ENCODE data around the gene MPPED1.

MPPED1 gene

GRCh38 chr22:43398246-43398645, 13.6 kb upstream of the MPPED1 start:
- no peak for DNase-seq (ENCODE audit: extremely low read depth, low read depth)
- TF ChIP-seq CTCF (IDR thresholded peaks at IDR 0.05; ENCODE audit: low read depth, low read length), result no peak

DNA sequence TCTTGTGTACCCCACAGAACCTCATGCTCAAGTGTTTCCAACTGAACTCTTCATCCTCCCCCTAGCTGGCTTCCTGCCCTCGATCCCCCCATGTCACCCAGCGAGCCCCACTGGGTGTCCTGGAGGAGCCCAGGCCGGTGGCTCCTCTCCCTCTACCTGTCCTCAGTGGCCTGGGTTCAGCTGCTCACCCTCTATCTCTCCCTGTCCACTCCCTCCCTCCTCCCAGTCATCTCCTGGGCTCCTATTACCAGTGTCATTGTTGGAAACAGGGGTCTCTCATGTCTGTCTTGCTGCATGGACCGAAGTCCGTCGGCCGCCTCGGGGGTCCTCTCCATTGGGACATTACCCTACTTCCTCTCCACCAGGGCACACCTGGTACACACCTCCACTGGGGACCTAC, 12.9 kb upstream of the MPPED1 start:
- DNase-seq (ENCODE audit: extremely low read depth, low read depth), result no peak
- TF ChIP-seq CTCF (IDR thresholded peaks at IDR 0.05; ENCODE audit: low read depth, low read length), result no peak

DNA sequence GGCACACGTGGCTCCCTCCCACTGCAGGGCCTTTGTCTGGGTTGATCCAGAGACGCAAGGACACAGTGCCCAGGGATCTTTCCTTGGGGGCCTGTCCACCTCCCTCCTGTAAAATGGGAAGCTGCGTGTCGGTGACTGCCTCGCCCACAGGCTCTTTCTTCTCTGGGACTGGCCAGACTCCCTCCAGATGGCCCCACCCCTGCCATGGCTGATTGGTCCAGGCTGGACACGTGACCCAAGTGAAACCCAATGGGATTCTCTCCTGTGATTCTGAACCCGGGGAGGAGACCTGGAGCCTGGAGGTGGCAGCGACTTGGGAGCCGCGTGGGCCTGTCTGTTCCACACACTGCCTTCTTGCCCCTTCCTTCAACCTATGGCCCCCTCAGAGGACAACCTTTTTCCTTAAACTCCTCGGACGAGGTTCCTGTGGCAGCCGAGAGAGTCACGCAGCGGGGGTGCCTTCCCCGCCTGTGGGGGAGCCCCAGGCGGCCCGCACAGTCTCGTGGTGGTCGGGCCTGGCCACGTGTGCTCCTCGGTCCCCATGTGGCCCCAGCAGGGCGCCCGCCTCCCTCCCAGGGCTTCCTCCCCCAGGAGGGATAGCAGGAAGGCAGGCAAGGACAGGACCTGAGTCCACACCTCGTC, 12.4 kb upstream of the MPPED1 start:
- no peak for TF ChIP-seq CTCF (IDR thresholded peaks at IDR 0.05; ENCODE audit: low read depth, low read length)
- no peak for DNase-seq (ENCODE audit: extremely low read depth, low read depth)

DNA sequence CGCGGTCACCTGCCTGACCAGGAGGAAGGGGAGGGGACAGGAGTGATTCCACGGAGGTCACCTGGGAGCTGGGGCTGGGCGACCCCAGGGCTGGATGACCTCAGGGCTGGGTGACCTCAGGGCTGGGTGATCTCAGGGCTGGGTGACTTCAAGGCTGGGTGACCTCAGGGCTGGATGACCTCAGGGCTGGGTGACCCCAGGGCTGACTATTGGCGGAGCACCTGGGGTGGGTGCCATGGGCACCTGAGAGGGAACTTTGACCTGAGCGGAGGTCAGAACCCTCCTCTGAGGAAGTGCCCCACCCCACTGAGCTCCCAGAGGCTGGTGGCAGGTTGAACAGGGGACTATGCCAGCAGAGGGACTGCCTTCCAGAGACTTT, 11.8 kb upstream of the MPPED1 start:
- TF ChIP-seq CTCF (IDR thresholded peaks at IDR 0.05; ENCODE audit: low read depth, low read length), result no peak
- DNase-seq (ENCODE audit: extremely low read depth, low read depth), result no peak

DNA sequence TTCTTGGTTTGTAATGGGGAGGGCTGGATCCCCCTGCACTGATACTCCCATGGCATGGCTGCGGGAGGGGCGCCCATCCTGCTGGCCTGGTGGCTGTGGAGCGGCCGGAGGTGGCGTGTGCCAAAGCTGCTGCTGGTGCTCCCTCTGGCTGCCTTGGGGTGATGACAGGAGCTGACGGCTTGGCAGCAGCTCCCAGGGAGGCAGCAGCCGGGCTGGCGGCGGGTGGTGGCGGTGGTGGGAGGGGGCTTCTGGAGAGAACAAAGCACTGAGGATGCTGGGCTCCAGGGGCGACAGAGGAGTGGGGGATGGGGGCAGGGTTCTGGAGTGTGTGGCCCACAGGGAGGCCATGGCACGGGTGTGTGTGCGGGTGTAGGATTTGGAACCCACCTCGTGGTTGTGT, 11.4 kb upstream of the MPPED1 start:
- no peak for TF ChIP-seq CTCF (IDR thresholded peaks at IDR 0.05; ENCODE audit: low read depth, low read length)
- no peak for DNase-seq (ENCODE audit: extremely low read depth, low read depth)

GRCh38 chr22:43401233-43401632, 10.6 kb upstream of the MPPED1 start:
- DNase-seq (ENCODE audit: extremely low read depth, low read depth), result no peak
- no peak for TF ChIP-seq CTCF (IDR thresholded peaks at IDR 0.05; ENCODE audit: low read depth, low read length)

DNA sequence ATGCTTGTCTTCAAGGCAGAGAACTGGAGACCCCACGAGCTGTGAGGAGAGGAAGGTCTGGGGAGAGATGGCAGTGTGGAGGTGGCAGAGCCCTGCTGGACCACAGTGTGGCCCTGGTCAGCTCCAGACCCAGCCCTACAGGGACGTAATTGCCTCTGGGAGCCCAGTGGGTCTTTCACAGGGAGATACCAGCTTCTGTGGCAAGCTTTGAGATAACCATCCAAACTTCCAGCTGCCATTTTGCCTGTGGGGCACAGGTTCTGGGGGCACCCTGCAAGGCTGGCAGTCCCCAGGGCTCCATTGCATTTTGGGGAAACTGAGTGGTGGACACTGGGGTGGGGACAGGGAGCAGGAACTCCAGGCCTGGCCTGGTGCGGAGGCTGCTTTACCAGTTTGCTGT, 10.2 kb upstream of the MPPED1 start:
- DNase-seq (ENCODE audit: extremely low read depth, low read depth), result no peak
- TF ChIP-seq CTCF (IDR thresholded peaks at IDR 0.05; ENCODE audit: low read depth, low read length), result no peak
